ENCODE results near the gene NF1.

- no peak for TF ChIP-seq CTCF (IDR thresholded peaks at IDR 0.05; ENCODE audit: insufficient read depth, low read depth, low read length)
- TF ChIP-seq EZH2 (IDR thresholded peaks at IDR 0.05; ENCODE audit: insufficient read depth, low read length) = no peak
Measured at GRCh38 chr17:31144428-31144827, 49.7 kb downstream of the NF1 start.

All from astrocyte (in vitro differentiated cells and primary cell).